GM18951 (cell line): ENCODE data around the gene ZSWIM6.

Experiments
- POLR2A ChIP-seq: IDR thresholded peaks from 4 replicates; pipeline ENCODE4 v1.6.1; 2011; ENCODE audit warnings: mild to moderate bottlenecking; ENCODE audit not compliant: insufficient read length, insufficient read depth; ENCODE audit errors: extremely low read depth
- in situ Hi-C: fragments of 300-500 bp; cut with MboI; formaldehyde crosslinking; loops from one replicate; pipeline ENCODE4 v1.12.0; 2022; ENCODE audit warnings: low sequenced_read_pairs, mixed read lengths, inconsistent platforms; ENCODE audit not compliant: unreplicated experiment

Gene ZSWIM6

DNA sequence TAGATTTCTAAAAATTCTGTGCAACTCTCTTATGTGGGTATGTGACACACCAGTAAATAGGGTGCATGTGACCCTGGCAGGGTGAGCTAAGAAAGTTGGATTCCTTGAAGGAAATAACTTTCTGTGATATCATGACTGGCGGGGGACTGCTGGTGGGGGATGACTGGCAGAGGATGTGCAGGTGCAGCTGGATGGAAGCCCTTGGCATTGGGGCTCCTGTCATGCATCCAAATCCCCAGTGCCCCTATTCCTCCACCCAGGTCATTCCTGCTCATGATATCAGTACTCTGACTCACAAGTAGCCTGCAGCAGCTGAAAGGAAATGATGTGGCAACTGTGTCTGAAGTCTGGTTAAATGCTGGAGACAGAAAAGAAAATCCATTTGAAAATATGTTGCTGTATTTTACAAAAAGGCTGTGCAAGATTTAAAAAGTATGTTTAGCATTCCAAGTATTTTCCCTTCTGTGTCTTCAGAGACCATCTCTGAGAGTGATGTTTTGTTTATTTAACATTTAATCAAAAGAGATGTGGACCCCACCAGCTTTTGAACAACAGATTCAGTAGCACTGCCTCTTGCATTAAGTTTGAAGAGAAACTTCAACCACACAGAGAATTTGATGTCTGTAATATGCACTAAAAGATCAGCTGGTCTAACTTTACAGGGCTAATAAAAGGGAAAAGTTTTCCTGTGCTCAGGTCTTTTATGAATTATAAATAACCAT is 17.9 kb upstream of the ZSWIM6 start:
- in situ Hi-C loops = no loop called here
- TF ChIP-seq POLR2A = no peak

DNA sequence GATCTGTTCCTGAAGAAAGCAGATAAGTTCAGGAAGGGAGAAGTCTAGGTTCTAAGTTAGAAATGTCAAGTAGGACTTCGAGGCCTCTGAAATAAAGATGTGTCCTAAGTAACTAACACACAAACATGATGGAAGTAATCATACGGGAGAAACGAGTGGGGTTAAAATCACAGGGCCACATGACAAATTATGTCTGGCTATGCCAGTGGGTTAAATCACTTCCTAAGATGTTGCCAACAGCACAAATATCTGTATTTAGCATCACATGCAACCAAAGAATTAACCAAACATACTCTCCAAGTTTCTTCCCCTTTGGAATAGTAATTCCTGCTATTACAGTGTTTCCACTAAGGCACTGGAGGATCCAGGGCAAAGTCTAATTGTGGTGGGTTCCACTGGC is 13.7 kb upstream of the ZSWIM6 start:
- no peak for TF ChIP-seq POLR2A
- in situ Hi-C loops = no loop called here

DNA sequence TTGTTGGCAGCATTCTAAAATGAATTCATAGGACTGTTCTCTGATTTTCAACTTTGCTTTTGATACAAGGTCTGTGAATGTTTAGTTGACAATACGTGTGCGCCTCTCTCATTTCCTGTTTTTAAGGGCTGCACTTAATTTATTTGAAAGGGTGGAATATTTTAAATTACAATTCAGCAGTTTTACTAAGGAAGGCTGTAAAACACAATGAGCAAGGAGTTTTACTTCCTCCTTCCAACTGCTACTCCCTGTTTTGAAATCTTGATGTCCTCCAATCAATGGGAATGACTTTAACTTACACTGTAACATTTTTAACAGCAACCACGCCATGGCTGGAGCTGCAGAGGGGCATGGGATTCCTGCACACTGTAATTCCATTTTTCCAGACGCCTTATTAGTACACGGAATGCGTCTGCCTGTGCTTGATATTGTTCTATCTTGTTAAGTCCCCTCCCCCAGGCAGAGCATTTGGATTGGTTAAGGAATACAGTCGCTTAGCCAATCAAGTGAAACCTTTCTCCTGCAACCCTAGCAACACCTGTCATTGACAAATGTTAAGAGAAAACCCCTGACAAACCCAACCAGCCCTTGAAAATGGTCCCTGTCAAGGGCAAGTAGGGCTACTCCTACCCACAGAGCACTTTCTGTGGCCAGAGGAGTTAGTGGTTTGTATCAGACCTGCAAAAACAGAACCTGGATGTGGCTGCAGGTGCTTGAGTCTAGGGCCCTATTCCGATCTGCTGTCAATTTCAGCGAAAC is 12.5 kb upstream of the ZSWIM6 start:
- TF ChIP-seq POLR2A = no peak
- in situ Hi-C loops = no loop called here

DNA sequence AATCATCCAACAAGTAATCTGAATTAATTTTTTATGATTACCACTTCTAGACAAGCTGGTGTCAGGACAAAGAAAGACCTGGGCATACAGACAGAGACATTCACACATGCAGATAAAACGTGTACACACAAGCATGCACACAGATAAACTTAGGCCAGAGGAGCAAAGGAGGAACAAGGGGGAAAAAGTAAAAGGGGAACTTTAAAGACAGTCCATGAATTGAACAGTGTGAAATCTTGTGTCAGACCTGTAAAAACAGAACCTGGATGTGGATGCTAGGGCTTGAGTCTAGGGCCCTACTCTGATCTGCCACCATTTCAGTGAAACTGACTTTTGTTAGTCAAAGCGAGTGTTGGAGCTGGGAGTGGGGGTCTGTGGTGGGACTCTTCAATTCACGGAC is 11.2 kb upstream of the ZSWIM6 start:
- TF ChIP-seq POLR2A = no peak
- in situ Hi-C loops = no loop called here

DNA sequence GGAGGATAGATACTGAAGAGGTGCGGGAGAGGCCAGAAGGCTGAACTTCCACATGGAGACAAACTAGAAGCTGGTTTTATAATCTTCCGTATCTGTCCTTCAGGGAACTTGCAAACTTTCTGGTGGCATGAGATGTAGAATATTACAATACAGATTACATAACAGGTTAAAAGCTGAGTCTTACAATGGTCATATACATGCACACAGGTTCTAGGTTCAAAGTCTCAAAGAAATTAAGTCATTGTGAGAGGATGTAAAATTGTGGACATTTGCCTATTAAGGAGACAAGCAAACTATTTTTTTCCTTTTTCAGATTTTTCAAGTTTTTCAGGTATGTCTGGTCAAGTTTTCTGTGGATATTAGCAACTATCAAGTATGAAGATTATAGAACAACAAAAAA is 10.4 kb upstream of the ZSWIM6 start:
- no peak for TF ChIP-seq POLR2A
- in situ Hi-C loops = no loop called here

DNA sequence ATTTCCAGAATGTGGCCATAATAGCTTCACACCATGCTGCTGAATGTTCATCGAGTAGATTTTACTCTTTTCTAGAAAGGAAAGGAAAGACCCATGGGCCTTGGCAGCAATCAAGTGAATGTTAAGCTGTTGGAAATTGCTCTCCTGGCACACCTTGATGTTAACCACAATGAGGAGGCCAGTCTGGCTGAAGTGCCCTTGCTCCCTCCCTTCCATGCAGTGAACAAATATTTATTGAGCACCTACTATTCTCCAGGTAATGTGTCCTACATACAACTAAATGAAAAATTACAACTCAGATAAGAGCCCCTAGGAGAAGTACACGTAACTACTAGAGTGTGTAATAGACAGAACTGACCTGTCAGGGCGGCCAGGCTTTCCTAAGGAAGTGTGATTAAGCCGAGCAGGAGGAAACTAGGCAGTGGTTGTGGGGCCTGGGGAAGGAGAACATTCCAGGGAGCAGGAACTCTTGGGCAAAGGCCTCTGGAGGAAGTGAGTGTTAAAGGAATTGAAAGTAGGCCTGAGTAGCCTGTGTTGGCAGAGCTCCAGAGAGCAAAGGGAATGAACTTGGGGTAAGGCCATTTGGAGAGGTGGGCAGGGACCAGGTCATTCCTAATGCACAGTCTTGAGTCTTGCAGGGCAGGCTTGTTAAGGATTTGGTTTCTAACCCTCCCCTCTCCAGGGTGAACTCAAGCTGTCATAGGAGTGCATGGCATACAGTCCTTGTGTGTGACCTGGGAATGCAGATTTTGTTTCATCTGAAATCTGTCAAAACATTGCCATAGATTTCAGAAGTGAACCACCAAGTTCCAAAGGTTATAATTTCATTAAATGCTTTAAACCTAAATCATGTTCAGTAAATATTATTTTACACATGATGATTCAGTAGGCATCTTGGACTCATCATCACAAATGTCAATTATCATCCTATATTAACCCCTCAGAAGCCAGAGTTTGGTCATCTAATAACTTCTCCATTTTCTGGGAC is 9.0 kb upstream of the ZSWIM6 start:
- TF ChIP-seq POLR2A = no peak
- in situ Hi-C loops = no loop called here

DNA sequence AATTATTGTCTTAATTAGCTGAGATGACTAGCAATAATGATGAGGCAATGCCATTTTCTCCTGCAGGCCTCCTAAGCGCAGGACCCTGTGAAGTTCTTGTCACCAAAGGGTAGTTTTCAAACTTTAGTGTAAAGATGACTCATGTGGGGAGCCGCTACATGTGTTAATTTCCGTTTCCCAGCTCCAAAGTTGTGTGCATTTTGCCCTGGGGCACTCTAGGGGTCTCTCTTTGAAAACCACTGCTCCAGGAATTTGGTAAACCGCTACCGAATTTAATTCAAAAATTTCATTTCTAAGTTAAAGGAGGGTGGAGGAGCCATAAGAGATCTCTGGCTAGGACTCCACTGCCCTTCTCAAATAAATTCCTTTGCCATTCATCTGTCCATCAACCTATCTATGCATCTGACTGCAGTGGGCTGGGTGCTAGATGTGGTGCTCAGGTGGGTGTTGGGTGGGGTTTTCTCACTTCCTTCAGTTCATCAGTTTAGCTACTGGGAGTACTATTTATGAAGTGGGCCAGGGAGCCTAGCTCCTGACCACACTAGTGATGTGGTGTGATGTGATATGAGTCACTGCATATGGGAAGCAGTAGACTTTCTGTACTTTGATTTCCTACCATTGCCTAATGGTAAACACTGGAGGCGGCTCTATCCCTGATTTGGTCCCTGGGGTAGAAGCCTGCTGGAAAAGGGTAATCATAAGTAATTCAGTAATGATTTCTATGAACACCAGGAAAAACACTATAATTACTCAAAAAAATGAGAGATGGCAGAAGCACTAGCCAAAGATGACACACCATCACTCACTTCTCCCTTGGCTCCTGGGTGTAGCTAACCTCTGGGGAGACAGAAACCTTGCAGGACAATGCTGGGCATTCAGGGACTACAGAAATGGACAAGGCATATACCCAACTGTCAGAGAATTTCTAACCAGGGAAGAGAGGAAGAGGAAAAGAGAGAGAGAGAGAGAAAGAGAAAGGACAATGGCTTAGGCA is 4.0 kb upstream of the ZSWIM6 start:
- in situ Hi-C loops = no loop called here
- no peak for TF ChIP-seq POLR2A

DNA sequence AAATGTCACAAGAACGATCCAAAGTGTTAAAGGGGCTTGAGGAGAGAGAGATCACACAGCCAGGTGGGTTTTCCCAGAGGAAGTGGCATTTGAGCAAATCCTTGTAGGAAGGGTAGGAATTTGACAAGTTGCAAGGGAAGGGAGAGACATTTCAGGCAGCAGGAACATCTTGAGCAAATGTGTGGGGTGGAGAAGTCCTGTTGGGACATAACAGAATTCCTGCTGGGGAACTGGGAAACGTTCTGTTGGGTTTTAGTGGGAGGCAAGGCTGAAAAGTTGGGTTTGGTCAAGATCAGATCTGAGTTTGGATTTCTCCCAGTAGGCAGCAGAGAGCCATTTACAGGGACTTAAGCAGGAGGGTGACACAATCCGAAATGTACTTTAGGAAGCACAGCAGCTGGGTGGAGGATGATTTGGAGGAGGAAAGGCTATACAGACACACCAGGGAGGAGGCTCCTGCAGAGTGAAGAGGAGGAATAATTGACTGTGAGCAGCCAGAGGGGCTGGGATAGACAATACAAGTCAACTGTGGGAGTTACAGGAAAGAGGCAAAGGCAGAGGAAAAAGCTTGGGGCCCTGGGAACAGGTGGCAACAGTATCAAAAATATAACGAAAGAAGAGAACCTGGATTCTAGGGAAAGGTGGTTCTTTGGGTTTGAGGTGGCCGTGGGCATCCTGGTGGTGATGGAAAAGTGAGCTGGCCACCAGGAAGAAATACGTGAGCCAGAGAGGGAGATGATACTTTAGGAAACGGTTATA is 3.1 kb upstream of the ZSWIM6 start:
- no peak for TF ChIP-seq POLR2A
- in situ Hi-C loops = no loop called here

DNA sequence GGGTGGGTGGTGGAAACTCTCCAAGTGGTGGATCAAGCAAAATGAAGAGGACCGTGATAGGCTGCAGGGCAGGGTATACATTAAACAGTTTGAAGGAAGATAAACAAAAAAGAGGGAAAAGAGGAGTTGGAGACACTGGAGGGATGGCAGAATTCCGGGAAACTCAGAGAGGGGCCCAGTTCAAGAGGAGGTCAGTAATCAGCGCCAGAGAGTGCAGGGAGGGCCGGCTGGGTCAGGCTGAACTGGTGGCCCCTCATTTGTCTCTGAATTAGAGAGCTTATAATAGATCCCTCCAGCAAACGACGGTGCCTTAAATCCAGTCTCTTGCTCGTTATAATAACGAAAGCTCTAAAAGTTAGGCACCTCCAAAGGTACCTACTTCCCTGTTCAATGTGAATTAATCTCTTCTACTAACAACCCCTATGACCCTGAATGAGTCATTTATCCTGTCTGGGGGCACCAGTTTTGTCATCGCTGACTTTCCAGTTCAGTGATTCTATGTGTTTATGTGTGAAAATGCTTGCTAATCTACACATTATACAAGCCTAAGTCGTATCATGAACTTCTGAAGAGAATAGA is 2.4 kb upstream of the ZSWIM6 start:
- in situ Hi-C loops = no loop called here
- TF ChIP-seq POLR2A = no peak

DNA sequence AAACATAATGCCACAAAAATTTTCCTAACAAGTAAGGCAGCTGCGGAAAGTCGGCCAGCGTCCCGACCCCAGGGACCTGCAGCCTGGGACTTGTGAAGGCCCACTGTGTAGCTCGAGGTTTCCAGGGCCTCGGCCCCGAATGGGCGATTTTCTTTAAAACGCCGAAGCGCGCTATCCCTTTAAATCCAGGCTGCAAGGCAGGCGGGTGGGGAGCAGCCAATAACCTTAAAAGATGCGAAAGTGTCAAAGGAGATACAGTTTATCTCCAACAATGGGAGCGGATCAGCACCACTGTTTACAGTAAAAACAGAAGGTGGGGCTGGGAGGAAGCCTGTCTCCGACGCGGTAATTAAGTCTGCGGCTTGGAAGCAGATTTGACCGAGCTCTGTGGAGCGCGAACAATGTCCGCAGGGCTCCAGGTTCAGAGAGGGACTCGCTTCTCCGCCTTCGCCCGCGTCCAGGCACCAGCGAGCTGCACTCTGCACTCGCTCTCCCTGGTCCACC is 1.7 kb upstream of the ZSWIM6 start:
- no peak for TF ChIP-seq POLR2A

DNA sequence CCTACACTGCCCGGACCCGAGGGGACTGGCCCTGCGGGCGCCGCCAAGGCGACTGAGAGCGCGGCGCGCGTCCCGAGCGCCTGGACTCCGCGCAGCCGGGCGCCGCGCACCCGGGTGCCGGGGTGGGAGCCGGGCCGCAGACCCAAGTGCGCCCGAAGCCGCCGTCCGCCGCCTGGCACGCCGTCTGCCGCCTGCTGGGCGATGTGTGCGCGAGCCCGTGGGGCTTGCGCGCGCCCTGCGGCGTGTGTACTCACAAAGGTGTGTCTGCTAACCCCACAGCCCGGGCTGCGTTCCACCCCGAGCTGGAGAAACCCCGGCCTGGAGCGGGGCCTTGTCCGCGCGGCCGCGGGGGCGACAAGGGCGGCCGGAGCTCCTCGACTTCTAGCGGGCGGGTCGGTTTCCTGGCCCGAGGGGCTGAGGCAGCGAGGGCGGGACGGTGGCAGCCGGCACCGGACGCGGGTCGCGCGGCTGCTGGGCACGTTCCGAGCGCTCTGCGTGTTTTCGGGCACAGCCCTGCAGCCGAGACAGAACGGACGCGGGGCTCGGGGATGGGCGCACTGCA is 1.1 kb upstream of the ZSWIM6 start:
- in situ Hi-C loops = no loop called here
- no peak for TF ChIP-seq POLR2A

More for the DNA sequence above, 1.7 kb upstream of the ZSWIM6 start:
- in situ Hi-C loops = no loop called here

DNA sequence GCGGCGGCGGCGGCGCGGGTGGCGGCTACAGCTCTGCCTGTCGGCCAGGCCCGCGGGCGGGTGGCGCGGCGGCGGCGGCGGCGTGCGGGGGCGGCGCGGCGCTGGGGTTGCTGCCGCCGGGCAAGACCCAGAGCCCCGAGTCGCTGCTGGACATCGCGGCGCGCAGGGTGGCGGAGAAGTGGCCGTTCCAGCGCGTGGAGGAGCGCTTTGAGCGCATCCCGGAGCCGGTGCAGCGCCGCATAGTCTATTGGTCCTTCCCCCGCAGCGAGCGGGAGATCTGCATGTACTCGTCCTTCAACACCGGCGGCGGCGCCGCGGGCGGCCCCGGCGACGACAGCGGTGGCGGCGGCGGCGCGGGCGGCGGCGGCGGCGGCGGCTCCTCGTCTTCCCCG is 296 bp downstream of the ZSWIM6 start:
- in situ Hi-C loops = no loop called here
- TF ChIP-seq POLR2A = no peak
